ENCODE results near the gene SUMO2. TPM values are rescaled to one million over a fixed set of nuclear protein-coding genes. Genes with fewer than 3 reads are reported as not detected.
A peak's percentile ranks its signal among the peaks of the same experiment; 100 is the strongest.

Gene SUMO2
- total RNA-seq, 1 donor from 2014 or later: 449 TPM

DNA sequence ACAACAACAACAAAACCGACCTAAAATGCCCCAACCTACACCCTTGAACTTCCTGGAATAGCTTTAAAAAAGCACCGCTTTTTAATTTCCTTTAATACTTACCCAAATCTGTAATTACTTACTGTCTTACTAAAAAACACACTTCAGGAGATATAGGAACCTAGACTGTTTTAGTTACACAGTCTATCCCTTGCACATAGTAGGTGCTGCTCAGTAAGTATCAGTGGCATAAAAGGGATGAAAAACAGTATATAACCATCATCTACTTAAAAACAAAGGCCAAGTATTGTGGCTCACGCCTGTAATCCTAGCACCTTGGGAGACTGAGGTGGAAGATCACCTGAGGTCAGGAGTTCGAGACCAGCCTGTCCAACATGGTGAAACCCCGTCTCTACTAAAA is 6.1 kb downstream of the SUMO2 start:
- Histone ChIP-seq H3K27me3 (ENCODE audit: insufficient read depth, low read length) (no peaks in the 10 kb centered on the region), H3K4me2 (ENCODE audit: low read length) (no peak overlapping the region), H3K79me2 (ENCODE audit: insufficient read depth, low read length) (peaks cover 99% of the 10 kb centered on the region), H3K9ac (ENCODE audit: low read length) (no peak overlapping the region), H3K9me3 (ENCODE audit: insufficient read depth, low read depth, low read length) (no peaks in the 10 kb centered on the region), H3K4me1 (ENCODE audit: insufficient read depth, low read length) (peaks cover 6% of the 10 kb centered on the region), H2AFZ (ENCODE audit: low read depth, low read length) (no peak overlapping the region), H4K20me1 (ENCODE audit: insufficient read depth, low read length) (peaks cover 92% of the 10 kb centered on the region), H3K4me3 (ENCODE audit: insufficient read depth, low read depth, low read length) (no peak overlapping the region), H3K36me3 (ENCODE audit: insufficient read depth, low read length) (peaks cover 34% of the 10 kb centered on the region), H3K27ac (ENCODE audit: low read depth, low read length) (no peak overlapping the region)
- H3K9me3 Mint-ChIP-seq (ENCODE audit: unreplicated experiment): no peaks in the 10 kb centered on the region
- TF ChIP-seq, protein P1, sequence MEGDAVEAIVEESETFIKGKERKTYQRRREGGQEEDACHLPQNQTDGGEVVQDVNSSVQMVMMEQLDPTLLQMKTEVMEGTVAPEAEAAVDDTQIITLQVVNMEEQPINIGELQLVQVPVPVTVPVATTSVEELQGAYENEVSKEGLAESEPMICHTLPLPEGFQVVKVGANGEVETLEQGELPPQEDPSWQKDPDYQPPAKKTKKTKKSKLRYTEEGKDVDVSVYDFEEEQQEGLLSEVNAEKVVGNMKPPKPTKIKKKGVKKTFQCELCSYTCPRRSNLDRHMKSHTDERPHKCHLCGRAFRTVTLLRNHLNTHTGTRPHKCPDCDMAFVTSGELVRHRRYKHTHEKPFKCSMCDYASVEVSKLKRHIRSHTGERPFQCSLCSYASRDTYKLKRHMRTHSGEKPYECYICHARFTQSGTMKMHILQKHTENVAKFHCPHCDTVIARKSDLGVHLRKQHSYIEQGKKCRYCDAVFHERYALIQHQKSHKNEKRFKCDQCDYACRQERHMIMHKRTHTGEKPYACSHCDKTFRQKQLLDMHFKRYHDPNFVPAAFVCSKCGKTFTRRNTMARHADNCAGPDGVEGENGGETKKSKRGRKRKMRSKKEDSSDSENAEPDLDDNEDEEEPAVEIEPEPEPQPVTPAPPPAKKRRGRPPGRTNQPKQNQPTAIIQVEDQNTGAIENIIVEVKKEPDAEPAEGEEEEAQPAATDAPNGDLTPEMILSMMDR (IDR thresholded peaks at IDR 0.05; ENCODE audit: insufficient read depth, low read depth, low read length): no peak
- no peak for TF ChIP-seq EZH2 (IDR thresholded peaks at IDR 0.05; ENCODE audit: insufficient read depth, low read length)
- no peak for DNase-seq (ENCODE audit: low read depth)
- H3K27me3 Mint-ChIP-seq (ENCODE audit: low read depth, unreplicated experiment): no peaks in the 10 kb centered on the region
- FAIRE-seq: no peak
- peak overlapping the region; percentile 14 for H3K27ac Mint-ChIP-seq (ENCODE audit: unreplicated experiment)
- peaks cover 10% of the 10 kb centered on the region for H3K36me3 Mint-ChIP-seq (ENCODE audit: low read depth, unreplicated experiment)
- no peaks in the 10 kb centered on the region for H3K4me1 Mint-ChIP-seq (ENCODE audit: low read depth, unreplicated experiment)
- no peak overlapping the region for H3K4me3 Mint-ChIP-seq (ENCODE audit: unreplicated experiment)

DNA sequence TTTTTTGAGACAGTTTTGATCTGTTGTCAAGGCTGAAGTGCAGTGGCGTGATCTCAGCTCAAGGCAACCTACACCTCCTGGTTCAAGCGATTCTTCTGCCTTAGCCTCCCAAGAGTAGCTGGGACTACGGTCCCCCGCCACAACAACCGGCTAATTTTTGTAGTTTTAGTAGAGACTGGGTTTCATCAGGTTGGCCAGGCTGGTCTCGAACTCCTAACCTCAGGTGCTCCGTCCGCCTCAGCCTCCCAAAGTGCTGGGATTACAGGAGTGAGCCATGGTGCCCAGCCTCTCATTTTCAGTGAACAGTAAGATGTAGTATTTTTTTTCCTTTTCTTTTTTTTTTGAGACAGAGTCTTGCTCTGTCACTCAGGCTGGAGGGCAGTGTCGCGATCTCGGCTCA is 7.8 kb downstream of the SUMO2 start:
- no peaks in the 10 kb centered on the region for H3K9me3 ChIP-seq (ENCODE audit: insufficient read depth, low read depth, low read length)
- no peak overlapping the region for H3K4me2 ChIP-seq (ENCODE audit: low read length)
- peaks cover 93% of the 10 kb centered on the region for H4K20me1 ChIP-seq (ENCODE audit: insufficient read depth, low read length)
- H3K27me3 Mint-ChIP-seq (ENCODE audit: low read depth, unreplicated experiment): no peaks in the 10 kb centered on the region
- H3K4me1 Mint-ChIP-seq (ENCODE audit: low read depth, unreplicated experiment): no peaks in the 10 kb centered on the region
- no peak overlapping the region for H3K4me3 ChIP-seq (ENCODE audit: insufficient read depth, low read depth, low read length)
- no peak for FAIRE-seq
- no peak overlapping the region for H3K27ac ChIP-seq (ENCODE audit: low read depth, low read length)
- H3K36me3 Mint-ChIP-seq (ENCODE audit: low read depth, unreplicated experiment): peaks cover 10% of the 10 kb centered on the region
- H3K27ac Mint-ChIP-seq (ENCODE audit: unreplicated experiment): no peak overlapping the region
- DNase-seq (ENCODE audit: low read depth): no peak
- peaks cover 98% of the 10 kb centered on the region for H3K79me2 ChIP-seq (ENCODE audit: insufficient read depth, low read length)
- TF ChIP-seq EZH2 (IDR thresholded peaks at IDR 0.05; ENCODE audit: insufficient read depth, low read length): no peak
- TF ChIP-seq, protein P1 (IDR thresholded peaks at IDR 0.05; ENCODE audit: insufficient read depth, low read depth, low read length): no peak
- peaks cover 34% of the 10 kb centered on the region for H3K36me3 ChIP-seq (ENCODE audit: insufficient read depth, low read length)
- H3K27me3 ChIP-seq (ENCODE audit: insufficient read depth, low read length): no peaks in the 10 kb centered on the region
- no peaks in the 10 kb centered on the region for H3K4me1 ChIP-seq (ENCODE audit: insufficient read depth, low read length)
- no peak overlapping the region for H2AFZ ChIP-seq (ENCODE audit: low read depth, low read length)
- H3K9ac ChIP-seq (ENCODE audit: low read length): no peak overlapping the region
- H3K9me3 Mint-ChIP-seq (ENCODE audit: unreplicated experiment): no peaks in the 10 kb centered on the region
- no peak overlapping the region for H3K4me3 Mint-ChIP-seq (ENCODE audit: unreplicated experiment)

DNA sequence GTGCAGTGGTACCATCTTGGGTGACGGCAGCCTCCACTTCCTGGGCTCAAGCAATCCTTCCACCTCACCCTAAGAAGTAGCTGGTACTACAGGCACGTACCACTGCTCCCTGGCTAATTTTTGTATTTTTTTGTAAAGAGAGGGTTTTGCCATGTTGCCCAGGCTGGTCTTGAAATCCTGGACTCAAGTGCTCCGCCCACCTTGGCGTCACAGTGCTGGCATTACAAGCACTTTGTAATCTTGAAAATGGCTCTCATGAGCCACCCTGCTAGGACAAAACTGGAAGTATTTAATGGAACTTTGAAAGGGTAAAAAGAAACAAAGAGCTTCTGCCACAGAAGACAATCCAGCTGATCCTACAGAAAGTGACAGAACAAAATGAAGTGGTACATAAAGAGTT is 9.2 kb downstream of the SUMO2 start:
- Histone ChIP-seq H3K27me3 (ENCODE audit: insufficient read depth, low read length) (no peaks in the 10 kb centered on the region), H3K27ac (ENCODE audit: low read depth, low read length) (no peak overlapping the region), H3K9ac (ENCODE audit: low read length) (peak overlapping the region; percentile 13), H3K4me2 (ENCODE audit: low read length) (no peak overlapping the region), H3K36me3 (ENCODE audit: insufficient read depth, low read length) (peaks cover 32% of the 10 kb centered on the region), H3K79me2 (ENCODE audit: insufficient read depth, low read length) (peaks cover 95% of the 10 kb centered on the region), H3K4me3 (ENCODE audit: insufficient read depth, low read depth, low read length) (no peak overlapping the region), H3K4me1 (ENCODE audit: insufficient read depth, low read length) (no peaks in the 10 kb centered on the region), H3K9me3 (ENCODE audit: insufficient read depth, low read depth, low read length) (no peaks in the 10 kb centered on the region), H2AFZ (ENCODE audit: low read depth, low read length) (no peak overlapping the region), H4K20me1 (ENCODE audit: insufficient read depth, low read length) (peaks cover 89% of the 10 kb centered on the region)
- no peak for TF ChIP-seq EZH2 (IDR thresholded peaks at IDR 0.05; ENCODE audit: insufficient read depth, low read length)
- TF ChIP-seq, protein P1 (IDR thresholded peaks at IDR 0.05; ENCODE audit: insufficient read depth, low read depth, low read length): no peak
- Mint-ChIP-seq H3K27me3 (ENCODE audit: low read depth, unreplicated experiment) (no peaks in the 10 kb centered on the region), H3K27ac (ENCODE audit: unreplicated experiment) (no peak overlapping the region), H3K36me3 (ENCODE audit: low read depth, unreplicated experiment) (peaks cover 10% of the 10 kb centered on the region), H3K4me3 (ENCODE audit: unreplicated experiment) (no peak overlapping the region), H3K4me1 (ENCODE audit: low read depth, unreplicated experiment) (no peaks in the 10 kb centered on the region), H3K9me3 (ENCODE audit: unreplicated experiment) (no peaks in the 10 kb centered on the region)
- DNase-seq (ENCODE audit: low read depth) (no peak), FAIRE-seq (no peak)
